ENCODE data around the gene TBC1D1. TPM values are rescaled to one million over a fixed set of nuclear protein-coding genes. Genes with fewer than 3 reads are reported as not detected.

The TBC1D1 gene
- total RNA-seq, 1 experiment from 2014 or later = 28.5 TPM

GRCh38 chr4:38177641-38178391, 286.9 kb downstream of the TBC1D1 start:
- DNase-seq = no peak
- peak overlapping the region; percentile 26 for H3K27ac Mint-ChIP-seq (ENCODE audit: unreplicated experiment)
- H3K27me3 Mint-ChIP-seq (ENCODE audit: insufficient read depth, unreplicated experiment) = no peaks in the 10 kb centered on the region
- intact Hi-C loops (cut with micrococcal nuclease; ENCODE audit: unreplicated experiment) = loop anchor here (2.0 kb wide), 1 partner anchor 141 kb away; no protein-coding TSS in a partner anchor
- ChIA-PET POLR2A (no interaction called here), CTCF (no interaction called here)
- H3K36me3 Mint-ChIP-seq (ENCODE audit: insufficient read depth, unreplicated experiment) = no peaks in the 10 kb centered on the region
- no peaks in the 10 kb centered on the region for H3K9me3 Mint-ChIP-seq (ENCODE audit: unreplicated experiment)
- no TSS peak for BruUV-seq (replicated peaks)
- Histone ChIP-seq H3K36me3 (ENCODE audit: control insufficient read depth, insufficient read depth, low read length) (no peaks in the 10 kb centered on the region), H3K4me3 (ENCODE audit: low read depth, low read length) (no peak overlapping the region), H3K27me3 (replicated peaks; ENCODE audit: control insufficient read depth, insufficient read depth, low read length) (no peaks in the 10 kb centered on the region), H3K4me1 (0 out of 2 replicates have a peak, but pooled peaks cover 3% of the 10 kb centered on the region), H3K9me3 (no peaks in the 10 kb centered on the region)
- no peak overlapping the region for H3K4me3 Mint-ChIP-seq (ENCODE audit: unreplicated experiment)
- H3K4me1 Mint-ChIP-seq (ENCODE audit: low read depth, unreplicated experiment) = peaks cover 7% of the 10 kb centered on the region
- no peak for TF ChIP-seq CTCF (IDR thresholded peaks at IDR 0.05; ENCODE audit: insufficient read depth in 1 of 2, low read depth in 1 of 2, low read length in 1 of 2, severe bottlenecking in 1 of 2, unreplicated experiment in 1 of 2)

GRCh38 chr4:38178392-38178995, 287.6 kb downstream of the TBC1D1 start:
- Histone ChIP-seq H3K36me3 (ENCODE audit: control insufficient read depth, insufficient read depth, low read length) (no peaks in the 10 kb centered on the region), H3K9me3 (no peaks in the 10 kb centered on the region), H3K4me3 (ENCODE audit: low read depth, low read length) (no peak overlapping the region), H3K4me1 (0 out of 2 replicates have a peak, but pooled peaks cover 3% of the 10 kb centered on the region), H3K27me3 (replicated peaks; ENCODE audit: control insufficient read depth, insufficient read depth, low read length) (no peaks in the 10 kb centered on the region)
- no peak for DNase-seq
- no TSS peak for BruUV-seq (replicated peaks)
- H3K4me3 Mint-ChIP-seq (ENCODE audit: unreplicated experiment) = no peak overlapping the region
- intact Hi-C loops (cut with micrococcal nuclease; ENCODE audit: unreplicated experiment) = loop anchor here (2.0 kb wide), 1 partner anchor 140 kb away; no protein-coding TSS in a partner anchor
- no peaks in the 10 kb centered on the region for H3K9me3 Mint-ChIP-seq (ENCODE audit: unreplicated experiment)
- H3K4me1 Mint-ChIP-seq (ENCODE audit: low read depth, unreplicated experiment) = peaks cover 7% of the 10 kb centered on the region
- ChIA-PET POLR2A (no interaction called here), CTCF (interaction anchor here (1.5 kb wide), 1 partner anchor 9 kb away, joined by 6 read pairs; no protein-coding TSS in a partner anchor)
- peak overlapping the region; percentile 26 for H3K27ac Mint-ChIP-seq (ENCODE audit: unreplicated experiment)
- TF ChIP-seq CTCF (IDR thresholded peaks at IDR 0.05; ENCODE audit: insufficient read depth in 1 of 2, low read depth in 1 of 2, low read length in 1 of 2, severe bottlenecking in 1 of 2, unreplicated experiment in 1 of 2) = no peak
- no peaks in the 10 kb centered on the region for H3K36me3 Mint-ChIP-seq (ENCODE audit: insufficient read depth, unreplicated experiment)
- H3K27me3 Mint-ChIP-seq (ENCODE audit: insufficient read depth, unreplicated experiment) = no peaks in the 10 kb centered on the region

GRCh38 chr4:38179690-38180377, 288.9 kb downstream of the TBC1D1 start:
- 0 out of 2 replicates have a peak, but pooled peaks cover 3% of the 10 kb centered on the region for H3K4me1 ChIP-seq
- no peaks in the 10 kb centered on the region for H3K9me3 ChIP-seq
- TF ChIP-seq CTCF (IDR thresholded peaks at IDR 0.05; ENCODE audit: insufficient read depth in 1 of 2, low read depth in 1 of 2, low read length in 1 of 2, severe bottlenecking in 1 of 2, unreplicated experiment in 1 of 2) = peak; percentile 76 to 91
- BruUV-seq (replicated peaks) = no TSS peak
- no peaks in the 10 kb centered on the region for H3K9me3 Mint-ChIP-seq (ENCODE audit: unreplicated experiment)
- no peak overlapping the region for H3K4me3 ChIP-seq (ENCODE audit: low read depth, low read length)
- peaks cover 7% of the 10 kb centered on the region for H3K4me1 Mint-ChIP-seq (ENCODE audit: low read depth, unreplicated experiment)
- no peaks in the 10 kb centered on the region for H3K36me3 Mint-ChIP-seq (ENCODE audit: insufficient read depth, unreplicated experiment)
- H3K27me3 Mint-ChIP-seq (ENCODE audit: insufficient read depth, unreplicated experiment) = no peaks in the 10 kb centered on the region
- H3K36me3 ChIP-seq (ENCODE audit: control insufficient read depth, insufficient read depth, low read length) = no peaks in the 10 kb centered on the region
- POLR2A ChIA-PET = no interaction called here
- no peak overlapping the region for H3K4me3 Mint-ChIP-seq (ENCODE audit: unreplicated experiment)
- H3K27ac Mint-ChIP-seq (ENCODE audit: unreplicated experiment) = peak overlapping the region; percentile 65
- no peaks in the 10 kb centered on the region for H3K27me3 ChIP-seq (replicated peaks; ENCODE audit: control insufficient read depth, insufficient read depth, low read length)
- intact Hi-C loops (cut with micrococcal nuclease; ENCODE audit: unreplicated experiment) = loop anchor here (1.0 to 2.0 kb wide), 6 partner anchors 47 to 603 kb away; no protein-coding TSS in a partner anchor
- peak; percentile 67 to 74 for DNase-seq
- CTCF ChIA-PET = interaction anchor here (0.6 to 1.5 kb wide), 16 partner anchors 10 to 603 kb away, joined by 3 to 26 read pairs (median 4); partner anchors contain the start of gene TLR10

Measured in Caco-2 (cell line).